Upper lobe of left lung (tissue), 4 donors: ENCODE data around the gene DSPP.

ENCODE experiments used
- CTCF ChIP-seq, 6 experiments: fragments of 450-650 bp in 4 of 6; fragments of 200-600 bp in 2 of 6; sonication (generic) in 2 of 6; IDR thresholded peaks; one replicate each; pipeline ENCODE4 v1.5.1; 2016 to 2019; ENCODE audit warnings: antibody characterized with exemption in 6 of 6
- EP300 ChIP-seq, 4 donors: sonication (generic); formaldehyde crosslinking; IDR thresholded peaks; one replicate each; pipeline ENCODE4 v1.5.1; 2017; ENCODE audit warnings: antibody characterized with exemption in 4 of 4, control low read depth in 2 of 4
- POLR2A ChIP-seq, 4 donors: fragments of 450-650 bp; IDR thresholded peaks; one replicate each; pipeline ENCODE4 v1.5.1; 2016 to 2017; ENCODE audit warnings: antibody characterized with exemption in 4 of 4, mild to moderate bottlenecking in 2 of 4
- POLR2AphosphoS5 ChIP-seq, 2 donors: sonication (generic); formaldehyde crosslinking; IDR thresholded peaks; one replicate each; pipeline ENCODE4 v1.5.1; 2017; ENCODE audit warnings: antibody characterized with exemption in 2 of 2

- TF ChIP-seq CTCF (IDR thresholded peaks at IDR 0.05) (no peak), POLR2AphosphoS5 (IDR thresholded peaks at IDR 0.05) (no peak), POLR2A (IDR thresholded peaks at IDR 0.05) (no peak), EP300 (IDR thresholded peaks at IDR 0.05) (no peak)
Measured at GRCh38 chr4:87592124-87592523, 16.2 kb upstream of the DSPP start.
